ENCODE data around the gene BPIFB4. TPM values are rescaled to one million over a fixed set of nuclear protein-coding genes. Genes with fewer than 3 reads are reported as not detected.

The BPIFB4 gene
- total and polyA plus RNA-seq, 2 donors (not counting 1 experiment from before 2014, with no cell fraction given) = not detected

- no peaks in the 10 kb centered on the region for H3K9me3 ChIP-seq (ENCODE audit: control insufficient read depth, insufficient read depth, low read depth, low read length)
- no peak overlapping the region for H3K27ac ChIP-seq (ENCODE audit: insufficient read depth, low read length)
- H3K4me2 ChIP-seq (ENCODE audit: extremely low read depth, insufficient read depth, low read length) = no peak overlapping the region
- H2AFZ ChIP-seq (ENCODE audit: low read length) = no peak overlapping the region
- TF ChIP-seq CTCF (conservative IDR thresholded peaks at IDR 0.05 in 1 of 2, IDR thresholded peaks at IDR 0.05 in 1 of 2; ENCODE audit: low read depth in 1 of 2, low read length in 2 of 2) = no peak
- no peak for TF ChIP-seq EZH2 (IDR thresholded peaks at IDR 0.05; ENCODE audit: low read length, missing control alignments)
- H3K4me3 ChIP-seq (replicated peaks in 1 of 4; ENCODE audit: control extremely low read depth in 1 of 4, insufficient read depth in 1 of 4, low read depth in 3 of 4, low read length in 4 of 4) = no peak overlapping the region
- no peaks in the 10 kb centered on the region for H4K20me1 ChIP-seq (ENCODE audit: control insufficient read depth, extremely low read depth, insufficient read depth, low read length)
- H3K27me3 ChIP-seq (ENCODE audit: control insufficient read depth, insufficient read depth, low read length) = no peaks in the 10 kb centered on the region
- H3K4me1 ChIP-seq (ENCODE audit: control insufficient read depth, extremely low read depth, insufficient read depth, low read length) = no peaks in the 10 kb centered on the region
- H3K9ac ChIP-seq (ENCODE audit: insufficient read depth, low read length) = no peak overlapping the region
- H3K79me2 ChIP-seq (ENCODE audit: control insufficient read depth, insufficient read depth, low read length) = no peaks in the 10 kb centered on the region
- H3K36me3 ChIP-seq (ENCODE audit: control insufficient read depth, insufficient read depth, low read length) = no peaks in the 10 kb centered on the region
- no peak for DNase-seq (ENCODE audit: low read depth in 2 of 2)
These were observed 80.3 kb downstream of the BPIFB4 start for GRCh38 chr20:33159713-33160112.

GRCh38 chr20:33160681-33161080, 81.2 kb downstream of the BPIFB4 start:
- no peak for DNase-seq (ENCODE audit: low read depth in 2 of 2)
- Histone ChIP-seq H3K79me2 (ENCODE audit: control insufficient read depth, insufficient read depth, low read length) (no peaks in the 10 kb centered on the region), H3K4me1 (ENCODE audit: control insufficient read depth, extremely low read depth, insufficient read depth, low read length) (no peaks in the 10 kb centered on the region), H3K4me2 (ENCODE audit: extremely low read depth, insufficient read depth, low read length) (no peak overlapping the region), H3K36me3 (ENCODE audit: control insufficient read depth, insufficient read depth, low read length) (no peaks in the 10 kb centered on the region), H3K9me3 (ENCODE audit: control insufficient read depth, insufficient read depth, low read depth, low read length) (no peaks in the 10 kb centered on the region), H3K27ac (ENCODE audit: insufficient read depth, low read length) (no peak overlapping the region), H3K9ac (ENCODE audit: insufficient read depth, low read length) (no peak overlapping the region), H2AFZ (ENCODE audit: low read length) (no peak overlapping the region), H4K20me1 (ENCODE audit: control insufficient read depth, extremely low read depth, insufficient read depth, low read length) (no peaks in the 10 kb centered on the region), H3K27me3 (ENCODE audit: control insufficient read depth, insufficient read depth, low read length) (no peaks in the 10 kb centered on the region), H3K4me3 (replicated peaks in 1 of 4; ENCODE audit: control extremely low read depth in 1 of 4, insufficient read depth in 1 of 4, low read depth in 3 of 4, low read length in 4 of 4) (no peak overlapping the region)
- TF ChIP-seq EZH2 (IDR thresholded peaks at IDR 0.05; ENCODE audit: low read length, missing control alignments) (no peak), CTCF (conservative IDR thresholded peaks at IDR 0.05 in 1 of 2, IDR thresholded peaks at IDR 0.05 in 1 of 2; ENCODE audit: low read depth in 1 of 2, low read length in 2 of 2) (no peak)

Other genes with a start within 250 kb of the BPIFB4 start
- under 0.01 and 0.26 TPM in 2 replicates for gene EFCAB8, start 220.7 kb upstream of the BPIFB4 start, total RNA-seq
- not detected in 2 replicates for gene EFCAB8, start 220.7 kb upstream of the BPIFB4 start, polyA plus RNA-seq
- gene SUN5, start 75.2 kb upstream of the BPIFB4 start, total RNA-seq = not detected in 2 replicates
- gene SUN5, start 75.2 kb upstream of the BPIFB4 start, polyA plus RNA-seq = not detected in 2 replicates
- not detected in 2 replicates for gene BPIFB2, start 71.9 kb upstream of the BPIFB4 start, total RNA-seq
- not detected in 2 replicates for gene BPIFB2, start 71.9 kb upstream of the BPIFB4 start, polyA plus RNA-seq
- not detected in 2 replicates for gene BPIFB6, start 48.0 kb upstream of the BPIFB4 start, total RNA-seq
- not detected in 2 replicates for gene BPIFB6, start 48.0 kb upstream of the BPIFB4 start, polyA plus RNA-seq
- gene BPIFB3, start 25.7 kb upstream of the BPIFB4 start, total RNA-seq = not detected in 2 replicates
- gene BPIFB3, start 25.7 kb upstream of the BPIFB4 start, polyA plus RNA-seq = not detected in 2 replicates
- gene BPIFA2, start 88.5 kb downstream of the BPIFB4 start, total RNA-seq = not detected in 2 replicates
- gene BPIFA2, start 88.5 kb downstream of the BPIFB4 start, polyA plus RNA-seq = not detected in 2 replicates
- not detected in 2 replicates for gene BPIFA3, start 137.7 kb downstream of the BPIFB4 start, total RNA-seq
- not detected in 2 replicates for gene BPIFA3, start 137.7 kb downstream of the BPIFB4 start, polyA plus RNA-seq
- gene BPIFA1, start 156.4 kb downstream of the BPIFB4 start, total RNA-seq = not detected in 2 replicates
- gene BPIFA1, start 156.4 kb downstream of the BPIFB4 start, polyA plus RNA-seq = not detected in 2 replicates
- gene BPIFB1, start 203.6 kb downstream of the BPIFB4 start, total RNA-seq = not detected in 2 replicates
- gene BPIFB1, start 203.6 kb downstream of the BPIFB4 start, polyA plus RNA-seq = not detected in 2 replicates

Data from fibroblast of lung (primary cell).